ENCODE measurements around the gene LIX1L. TPM values are rescaled to one million over a fixed set of nuclear protein-coding genes. Genes with fewer than 3 reads are reported as not detected.

The LIX1L gene
- total RNA-seq, 5 donors from 2014 or later (not counting 1 experiment from before 2014, with no cell fraction given): 43.4 to 74.4 (median 64.2) TPM

- Histone ChIP-seq H3K27ac (ENCODE audit: low read length) (no peak overlapping the region), H3K36me3 (ENCODE audit: control insufficient read depth in 2 of 2, extremely low read depth in 1 of 2, insufficient read depth in 1 of 2, low read length in 1 of 2) (peaks cover 0 to 16% of the 10 kb centered on the region in 2 donors), H3K27me3 (replicated peaks in 1 of 2; ENCODE audit: control insufficient read depth in 2 of 2, extremely low read depth in 1 of 2, insufficient read depth in 2 of 2, low read length in 1 of 2) (no peaks in the 10 kb centered on the region), H3K9me3 (no peaks in the 10 kb centered on the region), H3K4me1 (ENCODE audit: control insufficient read depth in 1 of 2, extremely low read depth in 1 of 2, insufficient read depth in 2 of 2, low read length in 2 of 2) (peaks cover 0 to 3% of the 10 kb centered on the region in 2 experiments), H3K4me3 (ENCODE audit: control insufficient read depth in 1 of 2, extremely low read depth in 1 of 2, low read length in 1 of 2) (no peak overlapping the region)
- WGBS (ENCODE audit: insufficient coverage): 67% methylated on average over 2 of the region's 10 CpGs
- CTCF ChIA-PET: interaction anchor here in 1 of 2 donors (0.6 to 1.7 kb wide), 4 partner anchors 9 to 122 kb away, joined by 3 to 6 read pairs (median 4); partner anchors contain the start of gene RBM8A
- no peak for DNase-seq
- no peaks in the 10 kb centered on the region for H3K27me3 Mint-ChIP-seq
- H3K36me3 Mint-ChIP-seq: peaks cover 17% of the 10 kb centered on the region
- H3K4me1 Mint-ChIP-seq: peaks cover 5 to 8% (median 6%) of the 10 kb centered on the region in 3 donors
- ATAC-seq (replicated peaks in 1 of 4): no peak
- no peak overlapping the region for H3K4me3 Mint-ChIP-seq
- POLR2A ChIA-PET: interaction anchor here (0.6 to 0.8 kb wide), 3 partner anchors 9 to 57 kb away, joined by 3 to 12 read pairs (median 10); no protein-coding TSS in a partner anchor
- no peak overlapping the region for H3K27ac Mint-ChIP-seq
- no peaks in the 10 kb centered on the region for H3K9me3 Mint-ChIP-seq
Measured at GRCh38 chr1:145906954-145907753, 50.7 kb downstream of the LIX1L start.

- H3K36me3 ChIP-seq (ENCODE audit: control insufficient read depth in 2 of 2, extremely low read depth in 1 of 2, insufficient read depth in 1 of 2, low read length in 1 of 2): peaks cover 0 to 4% of the 10 kb centered on the region in 2 donors
- CTCF ChIA-PET: no interaction called here
- no peak overlapping the region for H3K4me3 Mint-ChIP-seq
- POLR2A ChIA-PET: no interaction called here
- WGBS (ENCODE audit: insufficient coverage): 94% methylated on average over 4 of the region's 12 CpGs
- DNase-seq: no peak
- no peaks in the 10 kb centered on the region for H3K4me1 ChIP-seq (ENCODE audit: control insufficient read depth in 1 of 2, extremely low read depth in 1 of 2, insufficient read depth in 2 of 2, low read length in 2 of 2)
- no peak for ATAC-seq (replicated peaks in 1 of 4)
- no peak overlapping the region for H3K27ac ChIP-seq (ENCODE audit: low read length)
- no peaks in the 10 kb centered on the region for H3K9me3 ChIP-seq
- no peaks in the 10 kb centered on the region for H3K27me3 ChIP-seq (replicated peaks in 1 of 2; ENCODE audit: control insufficient read depth in 2 of 2, extremely low read depth in 1 of 2, insufficient read depth in 2 of 2, low read length in 1 of 2)
- H3K36me3 Mint-ChIP-seq: peaks cover 20% of the 10 kb centered on the region
- no peak overlapping the region for H3K27ac Mint-ChIP-seq
- no peak overlapping the region for H3K4me3 ChIP-seq (ENCODE audit: control insufficient read depth in 1 of 2, extremely low read depth in 1 of 2, low read length in 1 of 2)
- H3K27me3 Mint-ChIP-seq: no peaks in the 10 kb centered on the region
- no peaks in the 10 kb centered on the region for H3K9me3 Mint-ChIP-seq
- H3K4me1 Mint-ChIP-seq: no peaks in the 10 kb centered on the region
Measured at GRCh38 chr1:145901312-145902021, 56.4 kb downstream of the LIX1L start.

DNA sequence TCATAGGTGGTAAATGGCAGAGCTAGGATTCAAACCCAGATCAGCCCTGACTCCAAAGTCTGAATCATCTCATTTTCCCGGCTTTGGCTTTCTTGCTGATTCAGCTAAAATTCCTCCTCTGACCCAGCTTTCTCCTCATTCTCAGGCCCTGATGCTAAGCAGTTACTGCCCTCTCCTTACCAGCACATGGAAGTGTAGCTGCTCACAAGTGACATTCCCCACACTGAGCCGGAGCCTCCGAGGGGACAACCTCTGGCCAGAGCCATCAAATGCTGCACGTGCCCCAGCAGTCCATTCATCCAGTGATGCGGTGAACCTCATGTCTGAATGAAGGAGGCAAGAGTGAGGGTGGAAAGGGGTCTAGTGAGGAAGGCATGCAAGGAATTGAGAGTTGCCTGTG, 59.1 kb downstream of the LIX1L start:
- Mint-ChIP-seq H3K9me3 (no peaks in the 10 kb centered on the region), H3K36me3 (peaks cover 20% of the 10 kb centered on the region), H3K4me1 (no peaks in the 10 kb centered on the region), H3K27ac (no peak overlapping the region), H3K4me3 (no peak overlapping the region), H3K27me3 (no peaks in the 10 kb centered on the region)
- no peak for DNase-seq
- Histone ChIP-seq H3K9me3 (no peaks in the 10 kb centered on the region), H3K36me3 (ENCODE audit: control insufficient read depth in 2 of 2, extremely low read depth in 1 of 2, insufficient read depth in 1 of 2, low read length in 1 of 2) (peaks cover 0 to 4% of the 10 kb centered on the region in 2 donors), H3K27me3 (replicated peaks in 1 of 2; ENCODE audit: control insufficient read depth in 2 of 2, extremely low read depth in 1 of 2, insufficient read depth in 2 of 2, low read length in 1 of 2) (no peaks in the 10 kb centered on the region), H3K27ac (ENCODE audit: low read length) (no peak overlapping the region), H3K4me1 (ENCODE audit: control insufficient read depth in 1 of 2, extremely low read depth in 1 of 2, insufficient read depth in 2 of 2, low read length in 2 of 2) (no peaks in the 10 kb centered on the region), H3K4me3 (ENCODE audit: control insufficient read depth in 1 of 2, extremely low read depth in 1 of 2, low read length in 1 of 2) (no peak overlapping the region)
- WGBS (ENCODE audit: insufficient coverage): 95% methylated on average over 5 of the region's 5 CpGs
- ChIA-PET CTCF (no interaction called here), POLR2A (no interaction called here)
- ATAC-seq (replicated peaks in 1 of 4): no peak

GRCh38 chr1:145897969-145898368, 59.8 kb downstream of the LIX1L start:
- POLR2A ChIA-PET: no interaction called here

DNA sequence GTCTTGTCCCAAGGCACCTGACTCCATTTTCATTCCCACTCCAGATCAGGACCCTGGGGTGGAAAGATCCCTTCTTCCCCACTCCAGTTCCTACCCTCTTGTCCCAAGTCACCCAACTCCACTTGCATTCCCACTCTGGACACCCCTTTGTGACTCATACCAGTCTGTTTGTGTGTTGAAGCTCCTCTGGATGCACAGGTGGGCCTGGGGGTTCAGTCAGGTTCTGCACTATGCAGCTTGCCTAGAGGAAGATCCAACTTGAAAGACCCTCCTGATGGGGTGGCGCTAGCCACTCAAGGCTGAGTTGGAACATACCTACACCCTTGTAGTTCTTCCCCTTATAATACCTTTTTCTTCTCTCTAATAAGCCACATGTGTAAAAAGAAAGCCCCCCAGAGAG, 62.3 kb downstream of the LIX1L start:
- no CpG with 5 or more reads among the region's 1 CpG for WGBS (ENCODE audit: insufficient coverage)
- Histone ChIP-seq H3K27me3 (replicated peaks in 1 of 2; ENCODE audit: control insufficient read depth in 2 of 2, extremely low read depth in 1 of 2, insufficient read depth in 2 of 2, low read length in 1 of 2) (no peaks in the 10 kb centered on the region), H3K27ac (ENCODE audit: low read length) (no peak overlapping the region), H3K4me3 (ENCODE audit: control insufficient read depth in 1 of 2, extremely low read depth in 1 of 2, low read length in 1 of 2) (no peak overlapping the region), H3K36me3 (ENCODE audit: control insufficient read depth in 2 of 2, extremely low read depth in 1 of 2, insufficient read depth in 1 of 2, low read length in 1 of 2) (peaks cover 0 to 4% of the 10 kb centered on the region in 2 donors), H3K4me1 (ENCODE audit: control insufficient read depth in 1 of 2, extremely low read depth in 1 of 2, insufficient read depth in 2 of 2, low read length in 2 of 2) (no peaks in the 10 kb centered on the region), H3K9me3 (no peaks in the 10 kb centered on the region)
- no peaks in the 10 kb centered on the region for H3K27me3 Mint-ChIP-seq
- no peaks in the 10 kb centered on the region for H3K4me1 Mint-ChIP-seq
- no peaks in the 10 kb centered on the region for H3K9me3 Mint-ChIP-seq
- H3K27ac Mint-ChIP-seq: no peak overlapping the region
- DNase-seq: no peak
- ChIA-PET CTCF (interaction anchor here in 1 of 2 donors (1.0 to 1.3 kb wide), 2 partner anchors 13 to 15 kb away, joined by 3 to 5 read pairs; no protein-coding TSS in a partner anchor), POLR2A (no interaction called here)
- ATAC-seq (replicated peaks in 1 of 4): no peak
- peaks cover 11% of the 10 kb centered on the region for H3K36me3 Mint-ChIP-seq
- H3K4me3 Mint-ChIP-seq: no peak overlapping the region

More at GRCh38 chr1:145897969-145898368, 59.8 kb downstream of the LIX1L start:
- Mint-ChIP-seq H3K4me3 (no peak overlapping the region), H3K27ac (no peak overlapping the region), H3K36me3 (peaks cover 20% of the 10 kb centered on the region), H3K27me3 (no peaks in the 10 kb centered on the region), H3K9me3 (no peaks in the 10 kb centered on the region), H3K4me1 (no peaks in the 10 kb centered on the region)
- H3K4me3 ChIP-seq (ENCODE audit: control insufficient read depth in 1 of 2, extremely low read depth in 1 of 2, low read length in 1 of 2): no peak overlapping the region
- no peaks in the 10 kb centered on the region for H3K4me1 ChIP-seq (ENCODE audit: control insufficient read depth in 1 of 2, extremely low read depth in 1 of 2, insufficient read depth in 2 of 2, low read length in 2 of 2)
- no peak for DNase-seq
- H3K27ac ChIP-seq (ENCODE audit: low read length): no peak overlapping the region
- peaks cover 0 to 4% of the 10 kb centered on the region in 2 donors for H3K36me3 ChIP-seq (ENCODE audit: control insufficient read depth in 2 of 2, extremely low read depth in 1 of 2, insufficient read depth in 1 of 2, low read length in 1 of 2)
- H3K27me3 ChIP-seq (replicated peaks in 1 of 2; ENCODE audit: control insufficient read depth in 2 of 2, extremely low read depth in 1 of 2, insufficient read depth in 2 of 2, low read length in 1 of 2): no peaks in the 10 kb centered on the region
- H3K9me3 ChIP-seq: no peaks in the 10 kb centered on the region
- CTCF ChIA-PET: no interaction called here
- ATAC-seq (replicated peaks in 1 of 4): no peak
- WGBS (ENCODE audit: insufficient coverage): no CpG with 5 or more reads among the region's 1 CpG

DNA sequence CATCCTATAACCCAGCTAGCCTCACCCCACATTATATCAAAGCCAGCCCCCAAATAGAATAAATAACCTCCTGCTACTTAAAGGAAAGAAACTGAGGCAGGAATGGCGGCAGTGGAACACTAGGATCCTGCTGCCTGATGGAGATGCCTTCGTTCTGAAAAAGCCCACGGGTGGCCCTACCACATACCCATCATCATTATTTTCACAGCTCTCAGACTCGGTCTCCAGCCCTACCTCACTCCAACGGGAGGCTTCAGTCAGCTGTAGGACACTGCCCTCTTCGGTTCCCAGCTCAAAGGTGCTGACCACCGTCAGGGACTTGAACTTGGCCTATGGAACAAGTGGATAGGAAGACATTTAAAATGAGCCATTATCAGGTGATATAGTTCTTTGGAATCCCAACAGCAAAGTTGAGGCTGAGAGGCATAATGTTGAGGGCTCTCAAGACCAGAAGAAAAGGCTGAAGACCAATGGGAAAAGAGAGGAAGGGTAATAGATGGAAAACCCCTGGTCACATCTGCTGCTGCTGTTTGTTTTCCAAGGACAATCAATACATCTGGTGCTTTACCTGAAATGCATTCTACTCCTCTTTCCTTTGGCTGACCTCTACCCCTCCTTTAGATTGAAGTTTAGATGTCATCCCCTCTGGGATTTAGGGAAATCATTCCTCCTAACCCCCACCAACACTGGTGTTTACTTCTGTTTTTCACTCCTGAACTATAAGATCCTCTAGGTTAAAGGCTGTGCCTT, 64.3 kb downstream of the LIX1L start:
- H3K36me3 ChIP-seq (ENCODE audit: control insufficient read depth in 2 of 2, extremely low read depth in 1 of 2, insufficient read depth in 1 of 2, low read length in 1 of 2): peaks cover 0 to 4% of the 10 kb centered on the region in 2 donors
- H3K27ac ChIP-seq (ENCODE audit: low read length): no peak overlapping the region
- 96% methylated on average over 4 of the region's 7 CpGs for WGBS (ENCODE audit: insufficient coverage)
- no peaks in the 10 kb centered on the region for H3K4me1 ChIP-seq (ENCODE audit: control insufficient read depth in 1 of 2, extremely low read depth in 1 of 2, insufficient read depth in 2 of 2, low read length in 2 of 2)
- ATAC-seq (replicated peaks in 1 of 4) (no peak), DNase-seq (no peak)
- Mint-ChIP-seq H3K4me3 (no peak overlapping the region), H3K36me3 (peaks cover 4% of the 10 kb centered on the region), H3K9me3 (no peaks in the 10 kb centered on the region), H3K4me1 (no peaks in the 10 kb centered on the region), H3K27me3 (no peaks in the 10 kb centered on the region), H3K27ac (no peak overlapping the region)
- ChIA-PET POLR2A (no interaction called here), CTCF (interaction anchor here (0.6 to 0.7 kb wide), 2 partner anchors 11 to 65 kb away, joined by 3 read pairs; no protein-coding TSS in a partner anchor)
- no peak overlapping the region for H3K4me3 ChIP-seq (ENCODE audit: control insufficient read depth in 1 of 2, extremely low read depth in 1 of 2, low read length in 1 of 2)
- no peaks in the 10 kb centered on the region for H3K27me3 ChIP-seq (replicated peaks in 1 of 2; ENCODE audit: control insufficient read depth in 2 of 2, extremely low read depth in 1 of 2, insufficient read depth in 2 of 2, low read length in 1 of 2)
- H3K9me3 ChIP-seq: no peaks in the 10 kb centered on the region
